T-helper 2 cell (primary cell): ENCODE results near the gene CIZ1.

ENCODE experiments used
- DNase-seq, 5 experiments: peaks; one replicate each; pipeline versions ENCODE4 v3.0.0 to v3.0.0-alpha.2; 2012 to 2022

Gene CIZ1

DNA sequence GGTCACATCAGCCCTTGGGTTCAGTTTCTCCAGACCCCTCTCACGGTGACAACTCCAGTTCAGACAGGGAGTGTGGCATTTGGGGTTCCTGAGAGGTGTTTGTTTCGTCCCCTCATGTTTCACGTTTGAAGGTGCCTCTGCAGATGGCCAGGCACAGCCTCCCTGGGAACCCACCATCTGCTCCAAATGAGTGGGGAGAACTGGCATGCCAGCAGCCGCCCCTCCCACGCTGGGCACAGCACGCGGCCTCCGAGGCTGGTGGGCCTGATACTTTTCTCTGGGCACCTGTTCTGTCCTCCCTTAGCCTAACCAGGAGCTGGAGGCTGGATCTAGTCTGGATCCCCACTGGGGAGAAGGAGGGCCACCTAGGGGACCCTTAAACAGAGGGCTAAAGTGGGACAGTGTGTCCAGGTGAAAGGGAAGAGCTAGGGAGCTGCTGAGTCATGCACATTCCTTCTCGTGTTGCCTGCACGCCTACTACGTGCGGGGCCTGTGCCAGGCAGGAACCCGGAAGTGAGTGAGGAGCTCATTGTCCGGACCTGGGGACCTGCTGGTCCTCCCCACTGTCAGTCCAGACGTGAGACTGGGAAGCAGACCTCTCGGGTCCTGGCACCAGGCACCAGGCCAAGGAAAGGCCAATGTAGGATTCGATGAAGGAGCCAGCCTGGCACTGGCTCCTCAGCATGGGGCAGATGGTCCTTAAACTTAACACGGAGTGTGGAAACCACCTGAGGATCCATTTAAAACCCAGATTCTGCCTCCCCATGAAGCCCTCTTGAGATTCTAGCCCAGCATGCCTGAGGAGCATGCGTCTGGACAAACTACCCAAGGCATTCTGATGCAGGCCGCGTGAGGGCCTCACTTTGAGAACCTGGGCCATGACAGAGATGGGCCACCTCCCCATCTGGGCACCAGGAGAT, 23.5 kb upstream of the CIZ1 start:
- DNase-seq: no peak

DNA sequence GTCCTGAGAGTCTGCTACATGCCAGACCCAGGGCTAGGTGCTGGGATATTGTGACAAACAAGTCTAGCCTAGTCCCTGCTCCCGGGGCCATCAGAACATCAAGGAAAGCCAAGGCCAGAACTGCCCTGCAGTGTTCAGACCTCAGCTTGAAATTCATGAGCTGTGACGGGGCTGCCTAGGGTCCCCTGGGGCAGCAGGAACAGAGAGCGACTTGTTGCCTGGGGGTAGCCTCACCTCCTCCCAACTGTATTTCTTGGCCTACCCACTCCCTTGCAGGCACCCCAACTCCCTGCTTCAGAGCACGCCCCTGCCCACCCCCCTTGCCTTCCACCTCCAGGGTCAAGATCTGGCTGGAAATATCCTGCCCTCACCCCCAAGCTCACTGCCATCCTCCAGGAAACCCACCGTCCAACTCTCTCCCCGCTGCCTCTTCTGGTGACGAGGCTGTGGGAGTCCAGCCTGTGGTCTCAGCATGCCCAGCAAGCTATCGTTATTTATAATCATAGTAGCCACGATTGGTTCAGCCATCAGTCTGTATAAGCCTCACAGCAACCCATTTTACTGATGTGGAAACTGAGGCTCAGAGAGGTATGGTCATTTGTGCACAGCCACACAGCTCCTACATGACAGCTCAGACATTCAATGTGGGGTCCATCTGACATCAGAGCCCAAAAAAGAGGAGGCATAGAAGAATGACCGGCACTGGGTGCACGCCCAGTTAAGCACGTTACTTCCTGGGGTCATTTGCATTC, 22.6 kb upstream of the CIZ1 start:
- no peak for DNase-seq

DNA sequence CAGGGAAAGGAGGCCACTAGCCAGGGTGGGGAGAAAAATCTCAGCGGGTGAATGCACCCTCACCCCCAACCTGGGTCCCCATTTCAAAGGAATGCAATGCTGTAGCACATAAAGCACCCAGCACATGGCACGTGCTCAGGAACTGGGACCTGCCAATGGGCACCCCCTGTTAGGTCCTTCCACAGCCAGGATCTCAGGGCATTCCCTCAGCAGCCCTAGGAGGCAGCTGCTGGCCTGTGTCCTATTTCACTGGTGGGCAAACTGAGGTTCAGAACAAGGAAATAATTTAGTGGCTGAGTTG, 20.6 kb upstream of the CIZ1 start:
- no peak for DNase-seq

DNA sequence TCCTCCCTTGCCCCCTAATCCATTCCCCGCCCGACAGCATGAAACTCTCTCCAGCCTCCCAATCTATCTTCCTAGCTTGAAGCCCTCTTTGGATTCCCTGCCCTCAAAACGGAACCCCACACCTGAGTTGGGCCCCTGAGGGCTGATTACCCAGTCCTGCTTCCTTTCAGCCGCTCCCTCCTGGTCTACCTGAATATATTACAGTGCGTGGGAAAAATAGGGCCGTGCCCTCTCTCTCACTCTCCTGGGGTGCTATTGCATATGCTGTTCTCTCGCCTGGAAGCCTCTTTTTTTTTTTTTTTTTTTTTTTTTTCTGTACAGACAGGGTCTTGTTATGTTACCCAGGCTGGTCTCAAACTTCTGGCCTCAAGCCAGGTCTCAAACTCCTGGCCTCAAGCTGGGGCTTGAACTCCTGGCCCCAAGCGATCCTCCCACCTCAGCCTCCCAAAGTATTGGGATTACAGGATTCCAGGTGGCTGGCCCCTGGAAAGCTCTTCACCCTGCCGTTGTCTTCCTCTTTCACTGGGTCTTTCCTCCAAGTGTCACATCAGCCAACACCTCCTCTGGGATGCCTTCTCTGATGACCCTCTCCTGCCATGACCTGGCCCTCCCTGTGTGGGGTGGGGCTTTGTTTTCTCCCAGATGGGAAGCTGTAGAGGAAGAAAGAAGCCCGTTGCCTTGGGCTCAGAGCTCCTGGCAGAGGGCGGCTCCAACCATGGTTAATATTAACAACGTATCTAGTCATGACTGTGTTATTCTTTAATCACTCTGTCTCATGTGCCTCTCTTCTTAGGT, 20.0 kb upstream of the CIZ1 start:
- DNase-seq: no peak

DNA sequence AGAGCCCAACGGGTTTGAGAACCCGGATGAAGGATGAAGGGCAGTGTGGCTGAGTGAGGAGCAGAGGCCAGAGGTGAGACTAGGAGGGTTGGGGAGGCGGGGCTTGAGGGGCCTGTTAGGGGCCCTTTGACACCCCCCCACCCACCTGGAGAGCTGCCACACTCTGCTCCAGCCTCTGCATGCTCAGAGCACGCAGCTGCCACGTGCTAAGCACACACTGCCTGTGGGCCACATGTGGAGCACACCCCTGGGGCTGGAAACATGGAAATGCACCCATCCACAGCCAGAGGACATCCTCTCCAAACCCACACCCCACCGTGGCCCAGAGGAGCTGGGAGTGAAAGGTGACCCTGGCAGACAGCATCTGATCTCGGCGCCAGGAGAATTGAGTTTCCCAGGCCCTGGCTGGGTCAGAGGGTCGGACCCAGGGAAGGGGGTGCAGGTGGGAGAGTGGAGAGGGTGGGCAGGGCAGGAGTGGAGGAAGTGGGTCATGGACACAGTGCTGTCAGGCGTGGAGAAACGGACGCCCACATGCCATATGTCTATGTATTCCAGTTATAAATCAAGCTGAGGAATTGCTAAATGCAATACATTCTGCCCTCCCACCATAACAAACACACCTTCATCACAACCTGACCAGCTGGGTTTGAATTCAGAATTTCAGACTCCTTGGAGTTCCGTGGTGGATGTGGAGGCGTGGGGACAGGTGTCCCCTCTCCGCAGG, 17.7 kb upstream of the CIZ1 start:
- DNase-seq: no peak

DNA sequence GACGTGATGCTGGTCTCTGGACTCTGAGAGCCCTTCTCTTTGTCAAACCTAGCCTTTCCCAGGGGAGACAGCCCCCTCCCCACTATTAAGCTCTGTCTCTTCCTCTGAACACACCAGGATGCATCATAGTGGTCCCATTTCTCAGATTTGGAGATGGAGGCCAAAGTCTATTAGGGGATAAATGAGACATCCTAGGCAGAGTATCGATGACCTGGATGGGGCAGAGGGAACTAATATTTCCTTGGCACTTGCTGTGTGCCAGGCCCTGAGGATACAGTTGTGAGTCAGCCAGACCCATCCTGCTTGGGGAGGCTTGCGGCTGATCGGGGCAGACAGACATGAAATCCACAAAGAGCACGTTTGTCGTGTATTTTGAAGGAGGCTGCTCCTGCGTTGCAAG, 17.0 kb upstream of the CIZ1 start:
- DNase-seq: no peak

DNA sequence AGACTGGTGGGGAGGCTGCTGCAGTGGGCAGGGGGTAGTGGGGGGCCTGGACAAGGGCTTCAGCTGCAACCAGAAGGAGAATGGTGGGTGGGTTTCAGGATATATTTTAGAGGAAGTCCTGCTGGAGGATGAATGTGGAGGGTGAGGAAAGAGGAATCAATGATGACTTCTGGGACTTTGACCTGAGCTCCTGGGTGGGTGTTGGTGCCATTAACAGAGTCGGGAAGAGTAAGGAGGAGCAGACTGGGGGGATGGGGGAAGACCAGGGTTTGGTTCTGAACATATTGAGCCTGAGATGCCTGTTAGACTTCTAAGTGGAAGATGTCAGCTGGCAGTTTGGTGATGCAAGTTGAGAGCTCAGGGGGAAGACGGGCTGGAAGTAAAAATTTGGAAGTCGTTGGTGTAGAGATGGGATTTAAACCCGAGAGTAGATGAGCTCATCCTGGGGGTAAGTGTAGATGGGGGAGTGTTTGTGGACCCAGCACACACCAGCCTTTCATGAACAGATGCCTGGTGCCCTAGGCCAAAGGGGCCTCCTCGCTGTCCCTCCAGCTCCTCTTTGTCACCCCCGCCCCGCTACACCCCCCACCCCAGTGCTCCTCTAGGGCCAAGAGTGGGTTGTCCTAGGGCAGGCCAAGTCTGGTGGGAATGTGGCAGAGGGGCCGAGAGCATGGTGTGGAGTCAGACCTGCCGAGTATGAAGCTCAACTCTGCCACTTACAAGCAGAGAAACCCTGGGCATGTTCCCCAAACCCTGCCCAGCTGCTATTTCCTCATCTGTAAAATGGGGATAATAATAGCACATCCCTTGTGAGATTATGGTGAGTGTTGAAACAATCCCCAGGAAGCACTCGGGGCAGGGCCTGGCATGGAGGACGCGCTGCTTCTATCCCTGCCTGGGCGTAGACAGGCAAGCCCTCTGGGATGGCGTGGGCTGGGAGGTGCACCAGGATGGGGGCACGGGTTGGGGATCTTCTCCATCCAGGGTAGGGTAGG, 15.8 kb upstream of the CIZ1 start:
- no peak for DNase-seq

DNA sequence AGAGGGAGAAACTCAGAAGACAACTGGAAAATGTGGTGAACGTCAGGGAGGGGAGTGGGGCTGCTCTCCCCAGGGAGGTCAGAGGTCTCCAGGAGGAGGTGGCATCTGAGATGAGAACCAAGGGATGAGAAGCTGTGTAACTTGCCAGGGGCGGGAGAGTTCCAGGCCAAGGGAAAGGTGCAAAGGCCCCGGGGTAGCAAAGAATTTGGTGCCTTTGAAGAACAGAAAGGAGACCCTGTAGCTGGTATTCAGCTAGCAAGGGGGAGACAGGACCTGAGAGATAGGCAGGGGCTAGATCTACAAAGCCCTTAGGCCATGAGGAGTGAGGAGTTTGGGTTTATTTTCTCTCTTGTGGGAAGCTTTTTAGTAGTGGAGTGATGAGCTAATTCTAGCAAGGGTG, 15.1 kb upstream of the CIZ1 start:
- no peak for DNase-seq

DNA sequence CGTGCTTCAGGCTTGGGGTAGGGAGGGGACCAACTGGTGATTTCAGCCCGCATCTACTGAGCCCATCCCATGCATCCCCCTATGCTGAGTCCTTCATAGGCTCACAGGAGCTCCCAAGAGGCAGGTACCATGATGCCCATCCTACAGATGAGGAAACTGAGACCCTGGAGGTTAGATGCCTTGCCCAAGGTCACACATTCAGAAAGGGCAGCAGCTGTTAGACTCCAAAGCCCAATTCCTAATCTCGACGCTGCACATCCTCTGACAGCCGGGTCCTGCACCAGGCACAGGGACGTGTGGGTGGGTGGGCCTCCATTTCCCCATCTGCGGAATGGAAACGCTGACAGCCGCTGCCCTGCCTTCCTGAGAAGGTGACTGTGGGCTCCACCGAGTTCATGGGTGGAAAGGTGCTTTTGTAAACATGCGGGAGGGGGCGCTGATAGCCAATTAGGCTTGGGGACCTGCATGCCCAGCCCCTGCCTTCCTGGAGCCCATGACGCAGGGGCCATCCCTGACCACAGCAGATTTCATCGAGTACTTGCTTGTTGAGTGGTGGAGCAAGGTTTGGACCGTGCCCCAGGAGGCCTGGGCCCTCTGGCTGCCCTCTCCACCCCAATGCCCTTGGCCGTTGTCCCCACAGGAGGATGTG, 14.0 kb upstream of the CIZ1 start:
- no peak for DNase-seq

DNA sequence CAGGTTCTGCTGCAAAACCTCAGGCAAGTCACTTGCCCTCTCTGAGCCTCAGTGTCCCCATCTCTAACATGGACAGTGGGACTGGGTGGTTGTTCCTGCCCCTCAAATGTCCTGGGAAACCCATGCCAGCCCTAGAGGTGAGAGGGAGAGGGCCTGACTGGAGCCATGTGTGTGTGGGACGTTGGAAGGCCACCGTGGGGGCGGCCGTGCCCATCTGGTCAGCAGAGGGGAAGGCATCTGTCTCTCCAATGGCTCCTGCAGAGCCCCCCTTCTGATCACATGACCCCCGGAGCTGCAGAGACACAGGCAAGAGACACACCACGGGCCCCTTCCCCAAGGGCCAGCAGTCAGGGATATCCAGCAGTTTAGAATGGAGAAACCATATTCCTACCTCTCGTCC, 13.5 kb upstream of the CIZ1 start:
- no peak for DNase-seq

DNA sequence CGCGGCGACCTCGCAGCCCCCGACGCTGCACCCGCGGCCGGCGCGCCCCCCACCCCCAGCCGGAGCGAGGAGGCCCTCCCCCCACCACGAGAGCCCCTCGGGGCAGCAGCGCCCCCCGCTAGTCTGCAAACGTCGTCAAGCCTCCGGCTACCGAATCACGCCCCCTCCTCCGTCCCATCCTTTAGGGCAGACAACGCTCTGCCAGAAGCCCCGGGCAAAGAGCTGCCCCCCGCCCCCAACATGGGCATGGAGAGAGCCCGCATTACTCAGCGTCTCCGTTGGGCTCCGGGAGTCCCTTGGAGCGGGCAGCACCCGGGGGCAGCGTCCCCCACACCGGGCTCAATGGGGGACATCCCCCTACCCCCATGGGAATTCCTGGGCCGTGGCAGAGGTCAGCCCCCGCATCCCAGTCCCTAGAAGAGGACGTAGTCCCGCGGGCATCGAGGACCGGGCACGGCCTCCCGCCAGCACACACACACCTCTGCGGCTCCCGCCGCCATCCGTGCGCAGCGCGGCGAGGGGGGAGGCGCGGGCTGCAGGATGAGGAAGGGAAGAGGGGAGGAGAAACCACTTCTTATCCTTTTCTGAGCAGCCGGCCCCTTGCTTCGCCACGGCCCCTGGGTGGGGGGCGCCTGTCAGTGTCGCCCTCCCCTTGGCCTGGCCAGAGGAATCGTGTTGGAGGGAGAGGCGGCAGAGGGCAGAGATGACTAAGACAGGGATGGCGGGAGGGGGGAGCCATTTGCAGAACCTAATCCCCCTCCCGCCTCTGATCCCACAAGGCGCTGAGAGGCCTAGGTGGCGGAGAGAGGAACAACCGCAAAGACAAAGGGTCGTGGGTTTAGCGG, 12.6 kb upstream of the CIZ1 start:
- DNase-seq: no peak

DNA sequence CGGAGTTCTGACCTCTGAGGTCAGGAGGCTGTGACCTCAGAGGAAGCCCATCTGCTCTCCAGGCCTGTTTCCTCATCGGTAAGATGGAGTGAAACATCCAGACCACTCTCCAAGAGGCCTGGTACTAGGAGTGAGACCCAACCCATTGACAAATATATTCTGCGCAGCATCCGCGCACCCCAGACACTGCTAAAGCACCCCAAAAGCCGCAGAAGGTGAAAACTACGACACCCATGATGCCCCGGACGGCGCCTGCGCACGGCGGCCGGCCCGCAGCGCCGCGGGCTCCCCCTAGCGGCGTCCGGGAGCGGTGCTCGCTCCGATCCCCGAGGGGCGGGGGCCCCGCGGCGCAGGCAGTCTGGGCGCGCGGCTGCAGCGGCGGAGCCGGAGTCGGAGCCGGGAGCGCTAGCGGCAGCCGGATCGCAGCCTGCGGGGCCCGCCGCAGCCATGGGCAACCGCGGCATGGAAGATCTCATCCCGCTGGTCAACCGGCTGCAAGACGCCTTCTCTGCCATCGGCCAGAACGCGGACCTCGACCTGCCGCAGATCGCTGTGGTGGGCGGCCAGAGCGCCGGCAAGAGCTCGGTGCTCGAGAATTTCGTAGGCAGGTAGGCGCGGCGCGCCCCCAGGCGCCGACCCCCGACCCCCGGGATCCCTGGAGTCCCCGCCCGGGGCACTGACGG, 11.8 kb upstream of the CIZ1 start, which contains the start of gene DNM1:
Gene DNM1 (plus strand): TSS at position 356 of the 683 bp plus-strand sequence. CDS start 92 bp downstream, at position 448.
- DNase-seq: peak; percentile 49 to 77 (median 64)

DNA sequence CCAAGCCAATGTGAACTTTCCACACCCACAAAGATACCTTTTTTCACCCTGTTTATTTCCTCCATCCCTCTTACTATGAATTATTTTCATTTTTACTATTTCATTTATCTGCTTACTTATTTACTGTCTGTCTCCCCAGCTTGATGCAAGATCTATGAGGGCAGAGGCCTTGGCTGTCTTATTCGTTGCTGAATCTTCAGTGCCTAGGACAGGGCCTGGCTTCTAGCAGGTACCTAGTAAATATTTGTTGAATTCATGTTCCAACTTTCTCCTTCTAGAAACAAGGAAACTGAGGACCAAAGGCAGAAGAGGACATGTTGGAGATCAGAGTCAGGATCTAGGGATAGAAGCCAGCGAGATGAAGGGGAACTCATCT, 11.3 kb upstream of the CIZ1 start:
- no peak for DNase-seq

DNA sequence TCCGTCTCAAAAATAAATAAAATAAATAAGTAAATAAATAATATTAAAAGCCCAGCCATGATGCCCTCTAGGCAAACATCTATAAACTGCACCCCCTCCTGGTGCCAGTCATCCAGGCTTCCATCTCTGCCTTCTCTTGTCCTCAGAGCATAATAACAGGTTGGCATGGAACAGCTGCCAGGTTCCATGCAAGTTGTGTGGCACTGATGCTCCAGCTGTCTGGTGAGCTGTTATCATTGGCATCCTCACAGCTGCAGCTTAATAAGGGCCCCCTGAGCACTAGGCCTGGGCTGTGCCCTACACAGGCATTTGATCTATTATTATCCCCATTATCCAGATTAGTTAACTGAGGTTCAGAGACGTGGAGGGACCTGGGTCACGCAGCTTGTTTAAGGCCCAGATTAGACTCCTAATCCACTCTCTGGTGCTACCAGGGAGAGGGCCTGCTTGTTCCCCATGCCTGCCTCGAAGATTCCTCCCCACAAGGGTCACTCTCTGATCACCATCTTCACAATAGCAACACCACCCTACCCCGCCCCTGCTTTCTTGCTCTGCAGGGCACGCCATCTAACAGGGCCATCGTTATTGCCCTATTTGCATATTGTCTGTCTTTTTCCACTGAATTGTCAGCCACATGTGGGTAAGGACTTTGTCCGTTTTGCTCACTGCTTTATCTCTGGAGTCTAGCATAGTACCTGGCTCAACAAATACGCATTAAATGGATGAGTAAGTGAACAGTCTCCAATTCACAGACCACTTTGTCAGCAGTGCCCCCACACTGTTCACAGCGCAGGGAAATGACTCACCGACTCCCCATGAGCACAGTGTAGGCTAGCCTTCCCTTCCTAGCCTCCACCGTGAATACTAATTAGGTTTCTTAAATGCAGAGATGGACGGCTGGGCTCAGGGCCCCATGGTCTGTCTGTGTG, 10.3 kb upstream of the CIZ1 start:
- DNase-seq: no peak

DNA sequence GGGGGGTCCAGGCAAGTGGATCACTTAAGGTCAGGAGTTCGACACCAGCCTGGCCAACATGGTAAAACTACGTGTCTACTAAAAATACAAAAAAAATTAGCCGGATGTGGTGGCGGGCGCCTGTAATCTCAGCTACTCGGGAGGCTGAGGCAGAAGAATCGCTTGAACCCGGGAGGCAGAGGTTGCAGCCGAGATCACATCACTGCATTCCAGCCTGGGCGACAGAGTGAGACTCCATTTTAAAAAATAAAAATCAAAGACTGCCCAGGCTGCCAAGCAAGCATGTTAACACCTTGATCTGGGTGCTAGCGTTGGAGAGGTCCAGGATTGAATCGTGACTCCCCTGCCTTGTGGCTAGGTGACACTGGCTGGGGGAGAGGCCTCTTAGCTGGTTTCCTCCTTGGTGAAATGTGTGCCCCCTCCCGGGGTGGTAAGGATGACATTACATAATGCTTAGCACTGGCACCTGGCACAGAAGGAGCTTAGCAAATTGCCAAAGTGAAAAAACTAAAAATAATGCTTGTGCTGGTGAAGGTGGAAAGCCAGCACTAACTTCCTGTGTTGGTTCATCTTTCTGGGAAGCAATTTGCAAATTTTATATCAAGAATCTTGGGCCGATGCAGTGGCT, 2.2 kb upstream of the CIZ1 start:
- no peak for DNase-seq

DNA sequence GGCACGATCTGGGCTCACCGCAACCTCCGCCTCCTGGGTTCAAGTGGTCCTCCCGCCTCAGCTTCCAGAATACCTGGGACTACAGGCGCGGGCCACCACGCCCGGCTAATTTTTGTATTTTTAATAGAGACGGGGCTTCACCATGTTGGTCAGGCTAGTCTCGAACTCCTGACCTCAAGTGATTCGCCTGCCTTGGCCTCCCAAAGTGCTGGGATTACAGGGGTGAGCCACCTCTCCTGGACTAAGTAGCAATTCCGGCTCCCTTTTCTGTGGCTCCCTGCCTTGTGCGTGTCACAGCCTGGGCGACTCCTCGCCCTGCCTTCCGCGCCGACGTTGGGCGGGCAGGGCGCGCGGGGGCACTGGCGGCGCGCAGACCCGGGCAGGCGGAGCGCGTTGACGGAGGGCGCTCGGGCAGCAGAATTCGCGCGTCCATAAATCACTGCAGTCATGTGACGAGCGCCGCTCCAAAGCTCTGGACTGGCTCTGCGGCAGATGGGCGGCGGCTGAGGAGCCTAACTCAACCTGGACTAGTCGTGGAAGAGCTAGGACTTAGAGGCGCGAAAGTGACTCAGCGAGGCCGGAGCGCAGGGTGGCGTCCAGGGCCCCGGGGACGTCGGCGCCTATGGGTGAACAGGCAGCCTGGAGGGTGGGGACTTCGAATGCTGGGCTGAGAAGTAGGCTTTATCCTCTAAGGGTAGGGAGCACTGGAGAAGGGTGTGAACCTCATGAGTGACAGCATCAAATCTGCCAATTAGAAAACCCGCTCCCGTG, 1.4 kb upstream of the CIZ1 start:
- peak in 3 of 5 experiments; percentile 29 to 30 (median 30) for DNase-seq
